ENCODE measurements around the gene C6. TPM values are rescaled to one million over a fixed set of nuclear protein-coding genes. Genes with fewer than 3 reads are reported as not detected.

The C6 gene
- total and polyA plus RNA-seq, 2 donors (not counting 1 experiment from before 2014, with no cell fraction given), result not detected

GRCh38 chr5:41246376-41246775 lies 33.0 kb upstream of the C6 start:
- ATAC-seq (ENCODE audit: low read depth) (no peak), DNase-seq (no peak)
- no peaks in the 10 kb centered on the region for H3K27me3 Mint-ChIP-seq
- no peak overlapping the region for H3K27ac Mint-ChIP-seq
- H2AFZ ChIP-seq (ENCODE audit: insufficient read depth, low read depth, low read length, poor library complexity, severe bottlenecking), result no peak overlapping the region
- 67% methylated on average over 1 of the region's 1 CpG for WGBS (ENCODE audit: insufficient coverage)
- no peaks in the 10 kb centered on the region for H4K20me1 ChIP-seq (ENCODE audit: control insufficient read depth, insufficient read depth, low read length, poor library complexity, severe bottlenecking)
- no peaks in the 10 kb centered on the region for H3K4me1 Mint-ChIP-seq
- H3K4me1 ChIP-seq (ENCODE audit: control insufficient read depth in 2 of 2, insufficient read depth in 2 of 2, low read length in 2 of 2), result no peaks in the 10 kb centered on the region
- no peaks in the 10 kb centered on the region for H3K9me3 ChIP-seq (ENCODE audit: control extremely low read depth in 1 of 3, control insufficient read depth in 2 of 3, insufficient read depth in 1 of 3, low read length in 2 of 3)
- ChIA-PET POLR2A (no interaction called here), CTCF (no interaction called here)
- H3K4me2 ChIP-seq (replicated peaks; ENCODE audit: low read depth, low read length, poor library complexity, severe bottlenecking), result no peak overlapping the region
- H3K27me3 ChIP-seq (replicated peaks in 1 of 4; ENCODE audit: control extremely low read depth in 1 of 4, control insufficient read depth in 3 of 4, insufficient read depth in 4 of 4, low read length in 3 of 4), result no peaks in the 10 kb centered on the region
- no peak overlapping the region for H3K4me3 Mint-ChIP-seq
- H3K36me3 ChIP-seq (replicated peaks in 1 of 2; ENCODE audit: control extremely low read depth in 1 of 2, control insufficient read depth in 1 of 2, extremely low read depth in 1 of 2, insufficient read depth in 2 of 2, low read length in 1 of 2), result no peaks in the 10 kb centered on the region
- intact Hi-C loops (cut with micrococcal nuclease), result no loop called here
- no peaks in the 10 kb centered on the region for H3K79me2 ChIP-seq (ENCODE audit: control insufficient read depth, insufficient read depth, low read length)
- no peak overlapping the region for H3K9ac ChIP-seq (ENCODE audit: low read length)
- H3K4me3 ChIP-seq (ENCODE audit: control extremely low read depth in 1 of 5, extremely low read depth in 1 of 5, insufficient read depth in 1 of 5, low read depth in 2 of 5, low read length in 4 of 5), result no peak overlapping the region
- H3K27ac ChIP-seq (ENCODE audit: low read length in 2 of 2), result no peak overlapping the region
- peaks cover 2% of the 10 kb centered on the region for H3K9me3 Mint-ChIP-seq (ENCODE audit: insufficient read depth)
- TF ChIP-seq CTCF (IDR thresholded peaks at IDR 0.05) (no peak), EZH2 (IDR thresholded peaks at IDR 0.05; ENCODE audit: borderline replicate concordance, insufficient read depth, low read depth, low read length, poor library complexity, severe bottlenecking) (no peak)

DNA sequence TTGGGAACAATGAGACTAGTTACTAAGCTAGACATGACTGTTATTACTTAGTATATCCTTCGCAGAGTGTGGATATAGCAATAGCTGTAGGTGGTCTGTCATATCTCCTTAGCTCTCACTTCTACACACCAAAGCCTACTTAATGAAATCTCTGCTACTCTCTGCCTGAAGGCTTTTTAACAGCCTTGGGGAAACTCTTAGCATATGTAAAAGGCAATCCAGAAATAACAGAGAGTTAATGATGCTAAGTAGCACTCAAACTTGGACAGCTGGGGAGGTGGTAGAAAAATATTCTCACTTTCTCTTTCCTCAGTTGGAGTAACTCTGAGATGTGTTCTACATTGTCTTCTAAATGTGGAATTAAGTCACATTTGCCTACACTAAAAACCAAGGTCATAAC lies 30.2 kb upstream of the C6 start:
- Histone ChIP-seq H3K36me3 (replicated peaks in 1 of 2; ENCODE audit: control extremely low read depth in 1 of 2, control insufficient read depth in 1 of 2, extremely low read depth in 1 of 2, insufficient read depth in 2 of 2, low read length in 1 of 2) (no peaks in the 10 kb centered on the region), H4K20me1 (ENCODE audit: control insufficient read depth, insufficient read depth, low read length, poor library complexity, severe bottlenecking) (no peaks in the 10 kb centered on the region), H3K4me1 (ENCODE audit: control insufficient read depth in 2 of 2, insufficient read depth in 2 of 2, low read length in 2 of 2) (no peaks in the 10 kb centered on the region), H3K27ac (ENCODE audit: low read length in 2 of 2) (no peak overlapping the region), H3K4me2 (replicated peaks; ENCODE audit: low read depth, low read length, poor library complexity, severe bottlenecking) (no peak overlapping the region), H2AFZ (ENCODE audit: insufficient read depth, low read depth, low read length, poor library complexity, severe bottlenecking) (no peak overlapping the region), H3K79me2 (ENCODE audit: control insufficient read depth, insufficient read depth, low read length) (no peaks in the 10 kb centered on the region), H3K4me3 (ENCODE audit: control extremely low read depth in 1 of 5, extremely low read depth in 1 of 5, insufficient read depth in 1 of 5, low read depth in 2 of 5, low read length in 4 of 5) (no peak overlapping the region), H3K9me3 (ENCODE audit: control extremely low read depth in 1 of 3, control insufficient read depth in 2 of 3, insufficient read depth in 1 of 3, low read length in 2 of 3) (peaks cover 0 to 12% (median 3%) of the 10 kb centered on the region in 3 donors), H3K27me3 (replicated peaks in 1 of 4; ENCODE audit: control extremely low read depth in 1 of 4, control insufficient read depth in 3 of 4, insufficient read depth in 4 of 4, low read length in 3 of 4) (no peaks in the 10 kb centered on the region), H3K9ac (ENCODE audit: low read length) (no peak overlapping the region)
- ChIA-PET POLR2A (no interaction called here), CTCF (no interaction called here)
- ATAC-seq (ENCODE audit: low read depth) (no peak), DNase-seq (no peak)
- no peak overlapping the region for H3K4me3 Mint-ChIP-seq
- WGBS (ENCODE audit: insufficient coverage), result no CpG with 5 or more reads among the region's 1 CpG
- intact Hi-C loops (cut with micrococcal nuclease), result no loop called here
- no peak overlapping the region for H3K27ac Mint-ChIP-seq
- H3K27me3 Mint-ChIP-seq, result no peaks in the 10 kb centered on the region
- no peaks in the 10 kb centered on the region for H3K4me1 Mint-ChIP-seq
- H3K9me3 Mint-ChIP-seq (ENCODE audit: insufficient read depth), result no peaks in the 10 kb centered on the region
- TF ChIP-seq EZH2 (IDR thresholded peaks at IDR 0.05; ENCODE audit: borderline replicate concordance, insufficient read depth, low read depth, low read length, poor library complexity, severe bottlenecking) (no peak), CTCF (IDR thresholded peaks at IDR 0.05) (no peak)
